ENCODE results near the gene SYCE3. TPM values are rescaled to one million over a fixed set of nuclear protein-coding genes. Genes with fewer than 3 reads are reported as not detected.

Gene SYCE3, protein sequence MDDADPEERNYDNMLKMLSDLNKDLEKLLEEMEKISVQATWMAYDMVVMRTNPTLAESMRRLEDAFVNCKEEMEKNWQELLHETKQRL
- not detected in 2 replicates for polyA plus RNA-seq (2011; rRNA removed)
- polyA minus RNA-seq (2011; rRNA and poly(A)+ RNA removed) = not detected in 2 replicates

DNA sequence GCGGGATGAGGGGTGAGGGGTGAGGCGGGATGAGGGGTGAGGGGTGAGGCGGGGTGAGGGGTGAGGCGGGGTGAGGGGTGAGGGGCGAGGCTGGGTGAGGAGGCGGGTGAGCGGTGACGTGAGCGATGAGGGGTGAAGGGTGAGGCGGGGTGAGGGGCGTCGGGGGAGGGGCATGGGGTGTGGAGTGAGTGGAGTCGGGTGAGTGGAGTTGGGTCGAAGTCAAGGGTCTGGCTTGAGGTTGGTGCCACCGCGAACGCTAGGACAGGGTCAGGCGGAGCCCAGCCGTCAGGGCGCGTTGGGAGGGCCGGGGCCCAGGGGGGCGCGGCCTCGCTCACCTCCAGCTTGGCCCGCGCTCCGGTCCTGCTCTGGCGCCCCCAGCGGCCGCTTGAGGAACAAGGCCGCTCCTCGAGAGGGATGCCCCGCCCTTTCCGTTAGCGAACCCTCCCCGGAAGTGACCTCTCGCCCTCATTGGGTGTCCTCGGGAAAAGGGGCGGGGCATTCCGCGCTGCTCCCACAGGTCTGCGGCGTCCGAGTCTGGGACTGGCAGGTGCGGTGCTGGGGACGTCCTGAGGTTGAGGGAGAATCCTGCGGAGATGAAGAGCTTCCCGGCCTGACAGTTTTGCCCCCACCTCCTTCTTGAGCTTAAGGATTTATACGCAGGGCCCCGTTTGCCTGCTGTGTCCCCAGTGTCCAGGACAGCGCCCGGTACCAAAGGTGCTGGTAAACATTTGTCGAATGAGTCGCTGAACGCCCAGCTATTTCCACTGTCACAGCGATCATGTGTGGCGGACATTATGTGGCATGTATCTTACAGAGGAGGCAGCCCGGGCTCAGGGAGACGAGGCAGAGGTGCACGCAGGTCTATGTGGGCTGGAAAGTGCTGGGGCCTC, at the start of gene SYCE3:
Gene SYCE3, minus strand, starts transcription at position 397 of the 890 bp plus-strand sequence. CDS start 6,514 bp downstream, outside the sequence.
- CTCF ChIA-PET = interaction anchor here (0.6 to 2.8 kb wide), 21 partner anchors 9 to 134 kb away, joined by 3 to 20 read pairs (median 5); partner anchors contain the start of genes KLHDC7B, SCO2 and TYMP
- TF ChIP-seq, protein P1, sequence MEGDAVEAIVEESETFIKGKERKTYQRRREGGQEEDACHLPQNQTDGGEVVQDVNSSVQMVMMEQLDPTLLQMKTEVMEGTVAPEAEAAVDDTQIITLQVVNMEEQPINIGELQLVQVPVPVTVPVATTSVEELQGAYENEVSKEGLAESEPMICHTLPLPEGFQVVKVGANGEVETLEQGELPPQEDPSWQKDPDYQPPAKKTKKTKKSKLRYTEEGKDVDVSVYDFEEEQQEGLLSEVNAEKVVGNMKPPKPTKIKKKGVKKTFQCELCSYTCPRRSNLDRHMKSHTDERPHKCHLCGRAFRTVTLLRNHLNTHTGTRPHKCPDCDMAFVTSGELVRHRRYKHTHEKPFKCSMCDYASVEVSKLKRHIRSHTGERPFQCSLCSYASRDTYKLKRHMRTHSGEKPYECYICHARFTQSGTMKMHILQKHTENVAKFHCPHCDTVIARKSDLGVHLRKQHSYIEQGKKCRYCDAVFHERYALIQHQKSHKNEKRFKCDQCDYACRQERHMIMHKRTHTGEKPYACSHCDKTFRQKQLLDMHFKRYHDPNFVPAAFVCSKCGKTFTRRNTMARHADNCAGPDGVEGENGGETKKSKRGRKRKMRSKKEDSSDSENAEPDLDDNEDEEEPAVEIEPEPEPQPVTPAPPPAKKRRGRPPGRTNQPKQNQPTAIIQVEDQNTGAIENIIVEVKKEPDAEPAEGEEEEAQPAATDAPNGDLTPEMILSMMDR (IDR thresholded peaks at IDR 0.05; ENCODE audit: insufficient read depth, low read depth, low read length) = peak; percentile 84
- Histone ChIP-seq H3K36me3 (ENCODE audit: control insufficient read depth, insufficient read depth, low read length) (no peaks in the 10 kb centered on the region), H3K27me3 (ENCODE audit: control insufficient read depth, insufficient read depth, low read length) (peaks cover 7% of the 10 kb centered on the region; the same call in 1 of the 2 replicates), H3K4me3 (ENCODE audit: low read depth, low read length) (peak within 1 kb of the TSS; percentile 52)
- POLR2A ChIA-PET = no interaction called here
- peak; percentile 30 for DNase-seq (ENCODE audit: low read depth)

DNA sequence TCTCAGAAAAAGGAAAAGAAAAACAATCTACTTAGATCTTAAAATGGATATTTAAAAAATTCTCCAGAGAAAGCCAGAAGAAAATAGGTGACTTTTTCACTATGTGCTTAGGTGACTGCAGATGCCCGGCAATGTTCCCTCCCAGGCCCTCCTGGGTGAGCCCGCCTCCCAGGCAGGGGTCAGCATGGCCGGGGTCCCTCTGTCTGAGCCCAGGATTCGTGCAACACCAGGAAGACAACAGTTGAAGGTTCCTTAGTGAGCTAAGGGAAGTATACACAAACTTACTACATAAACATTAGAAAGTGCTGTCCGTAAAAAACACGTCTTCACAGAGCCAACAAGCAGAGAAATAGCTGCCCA, 49.4 kb upstream of the SYCE3 start:
- no peak for DNase-seq (ENCODE audit: low read depth)
- H3K4me3 ChIP-seq (ENCODE audit: low read depth, low read length) = no peak overlapping the region
- ChIA-PET CTCF (interaction anchor here (1.2 to 1.4 kb wide), 2 partner anchors 9 to 10 kb away, joined by 5 read pairs; no protein-coding TSS in a partner anchor), POLR2A (no interaction called here)
- TF ChIP-seq, protein P1 (IDR thresholded peaks at IDR 0.05; ENCODE audit: insufficient read depth, low read depth, low read length) = no peak
- H3K36me3 ChIP-seq (ENCODE audit: control insufficient read depth, insufficient read depth, low read length) = no peaks in the 10 kb centered on the region
- H3K27me3 ChIP-seq (ENCODE audit: control insufficient read depth, insufficient read depth, low read length) = 0 out of 2 replicates have a peak, but pooled peaks cover 4% of the 10 kb centered on the region

DNA sequence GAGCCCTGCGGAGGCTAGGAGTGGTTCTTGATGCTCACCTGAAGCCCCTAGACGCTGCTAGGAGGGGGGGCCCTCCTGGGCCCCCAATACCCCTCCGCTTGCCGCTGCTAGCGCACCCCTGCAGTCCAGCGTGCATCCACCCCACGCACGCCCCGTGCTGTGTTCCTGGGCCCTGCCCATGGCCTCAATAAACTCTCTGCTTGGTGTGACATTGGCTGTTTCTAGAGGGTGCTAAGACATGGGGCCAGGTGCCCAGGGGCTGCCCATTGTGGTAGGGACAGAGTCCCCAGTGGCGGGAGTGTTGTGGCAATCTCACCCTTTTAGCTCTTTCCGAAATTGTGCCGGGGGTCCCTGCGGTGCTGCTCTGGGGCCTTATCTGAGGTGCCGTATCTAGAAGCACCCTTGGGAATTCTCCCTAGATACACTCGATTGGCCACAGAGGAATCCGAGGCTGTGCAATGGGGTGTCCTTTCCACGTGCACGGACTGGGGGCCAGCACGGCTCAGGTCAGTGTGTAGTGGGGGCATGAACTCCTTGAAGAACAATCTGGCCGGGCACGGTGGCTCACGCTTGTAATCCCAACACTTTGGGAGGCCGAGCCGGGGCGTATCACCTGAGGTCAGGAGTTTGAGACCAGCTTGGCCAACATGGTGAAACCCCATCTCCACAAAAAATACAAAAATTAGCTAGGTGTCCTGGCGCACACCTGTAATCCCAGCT, 48.8 kb upstream of the SYCE3 start:
- TF ChIP-seq, protein P1 (IDR thresholded peaks at IDR 0.05; ENCODE audit: insufficient read depth, low read depth, low read length) = no peak
- DNase-seq (ENCODE audit: low read depth) = no peak
- no peaks in the 10 kb centered on the region for H3K36me3 ChIP-seq (ENCODE audit: control insufficient read depth, insufficient read depth, low read length)
- no peak overlapping the region for H3K4me3 ChIP-seq (ENCODE audit: low read depth, low read length)
- 0 out of 2 replicates have a peak, but pooled peaks cover 5% of the 10 kb centered on the region for H3K27me3 ChIP-seq (ENCODE audit: control insufficient read depth, insufficient read depth, low read length)
- POLR2A ChIA-PET = no interaction called here
- CTCF ChIA-PET = interaction anchor here (1.2 to 1.4 kb wide), 2 partner anchors 9 to 10 kb away, joined by 5 read pairs; no protein-coding TSS in a partner anchor

DNA sequence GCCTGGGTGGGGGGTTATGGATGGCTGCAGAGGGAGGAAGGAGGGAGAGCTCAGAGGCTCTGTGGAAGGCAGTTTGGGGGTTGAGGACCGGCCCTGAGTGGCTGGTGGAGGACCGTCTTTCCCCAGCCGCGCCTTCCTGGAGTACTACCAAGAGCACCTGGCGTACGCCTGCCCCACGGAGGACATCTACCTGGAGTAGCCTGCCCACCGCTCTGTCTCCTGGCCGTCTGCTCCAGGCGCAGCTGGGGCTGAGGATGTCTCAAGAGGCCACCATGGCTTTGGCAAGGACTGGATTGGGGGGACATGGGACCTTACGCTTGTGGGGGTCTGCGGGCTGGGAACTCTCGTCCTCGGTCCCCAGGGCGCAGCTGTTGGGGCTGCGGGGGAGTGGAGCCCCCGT, 47.9 kb upstream of the SYCE3 start:
- Histone ChIP-seq H3K27me3 (ENCODE audit: control insufficient read depth, insufficient read depth, low read length) (peaks cover 7% of the 10 kb centered on the region; the same call in 1 of the 2 replicates), H3K4me3 (ENCODE audit: low read depth, low read length) (no peak overlapping the region), H3K36me3 (ENCODE audit: control insufficient read depth, insufficient read depth, low read length) (no peaks in the 10 kb centered on the region)
- POLR2A ChIA-PET = no interaction called here
- CTCF ChIA-PET = interaction anchor here (0.7 kb wide), 1 partner anchor 10 kb away, joined by 3 read pairs; no protein-coding TSS in a partner anchor
- TF ChIP-seq, protein P1 (IDR thresholded peaks at IDR 0.05; ENCODE audit: insufficient read depth, low read depth, low read length) = no peak
- no peak for DNase-seq (ENCODE audit: low read depth)

All from BJ (cell line).